SK-N-SH treated with all-trans-retinoic acid at 6 μM for 48 hours (cell line): ENCODE data around the gene KCNIP4.

Experiments
- ARNTL ChIP-seq: fragments of 450-650 bp; formaldehyde crosslinking; IDR thresholded peaks from 2 replicates; pipeline ENCODE4 v1.5.0; 2020; ENCODE audit warnings: low read depth, mild to moderate bottlenecking, moderate library complexity, borderline replicate concordance
- ISL1 ChIP-seq: fragments of 250-450 bp; sonication (Bioruptor Pico); IDR thresholded peaks from 2 replicates; pipeline ENCODE4 v2.1.2; 2022; ENCODE audit warnings: mild to moderate bottlenecking, moderate library complexity
- OSR1 ChIP-seq: fragments of 250-450 bp; sonication (Bioruptor Pico); IDR thresholded peaks from 2 replicates; pipeline ENCODE4 v1.8.0; 2022; ENCODE audit warnings: moderate library complexity, mild to moderate bottlenecking, inconsistent platforms
- PPARA ChIP-seq: fragments of 250-450 bp; sonication (Bioruptor Pico); IDR thresholded peaks from 2 replicates; pipeline ENCODE4 v1.5.0; 2020; ENCODE audit warnings: mild to moderate bottlenecking, borderline replicate concordance
- TCF4 ChIP-seq: fragments of 250-450 bp; sonication (Bioruptor Pico); IDR thresholded peaks from 2 replicates; pipeline ENCODE4 v1.8.0; 2021; ENCODE audit warnings: mild to moderate bottlenecking, moderate library complexity, borderline replicate concordance
- ZFP30 ChIP-seq: fragments of 450-650 bp; formaldehyde crosslinking; IDR thresholded peaks from 2 replicates; pipeline ENCODE4 v1.5.0; 2022; ENCODE audit warnings: mild to moderate bottlenecking, moderate library complexity
- ZNF565 ChIP-seq: fragments of 450-650 bp; formaldehyde crosslinking; conservative IDR thresholded peaks from 2 replicates; pipeline ENCODE4 v1.5.0; 2020; ENCODE audit warnings: low read depth, mild to moderate bottlenecking, moderate library complexity

GRCh38 chr4:21896767-21897166, 51.8 kb downstream of the KCNIP4 start:
- TF ChIP-seq PPARA (CRISPR knock-in tag) = no peak
- no peak for TF ChIP-seq ISL1 (CRISPR knock-in tag)
- no peak for TF ChIP-seq TCF4
- TF ChIP-seq ZFP30 (CRISPR knock-in tag) = no peak
- TF ChIP-seq ARNTL = no peak
- no peak for TF ChIP-seq ZNF565 (CRISPR knock-in tag)
- TF ChIP-seq OSR1 = no peak
